Measurements from ENCODE around the gene DACT3. TPM values are rescaled to one million over a fixed set of nuclear protein-coding genes. Genes with fewer than 3 reads are reported as not detected.
A peak's percentile ranks its signal among the peaks of the same experiment; 100 is the strongest.

Gene DACT3
- total and polyA plus RNA-seq, 2 of the 13 experiments (the other 11 are each of a cell fraction or from before 2014, with no cell fraction given), result 0.04 TPM; not detected in 1

DNA sequence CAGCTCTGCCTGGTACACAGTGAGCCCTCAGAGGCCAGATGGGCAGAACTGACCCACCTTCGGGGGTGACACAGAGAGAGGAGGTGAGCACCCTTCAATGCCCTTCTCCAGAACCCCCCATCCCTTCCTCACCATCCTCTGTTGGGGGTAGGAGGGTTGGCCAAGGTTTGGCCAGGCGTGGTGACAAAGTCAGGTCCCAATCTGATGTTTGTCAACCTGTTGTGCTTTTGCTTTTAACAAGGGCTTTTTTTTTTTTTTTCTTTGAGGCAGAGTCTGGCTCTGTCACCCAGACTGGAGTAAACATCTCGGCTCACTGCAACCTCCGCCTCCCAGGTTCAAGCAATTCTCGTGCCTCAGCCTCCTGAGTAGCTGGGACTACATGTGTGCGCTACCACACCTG, 43.4 kb downstream of the DACT3 start (continued):
- TF ChIP-seq SOX6 (IDR thresholded peaks at IDR 0.05) (no peak), SOX6 (CRISPR knock-in tag; IDR thresholded peaks at IDR 0.05) (no peak), JUNB (CRISPR knock-in tag; IDR thresholded peaks at IDR 0.05; ENCODE audit: borderline replicate concordance) (no peak), KMT2A (CRISPR knock-in tag; IDR thresholded peaks at IDR 0.05) (no peak)

GRCh38 chr19:46616631-46617322, 44.2 kb downstream of the DACT3 start:
- in situ Hi-C loops (cut with HindIII; ENCODE audit: extremely low pct_ligation_motif_present, low pct_unique_long_range_greater_than_20kb) (loop anchor here (10.0 kb wide), 1 partner anchor 48 kb away; the partner anchor contains the start of gene DACT3), intact Hi-C loops (cut with micrococcal nuclease; ENCODE audit: unreplicated experiment) (no loop called here)
- 24% methylated on average over 14 of the region's 17 CpGs for WGBS (ENCODE audit: low lambda C conversion rate)
- ATAC-seq, result peak; percentile 88
- no TSS peak for BruUV-seq (replicated peaks)
- Histone ChIP-seq H3K4me1 (ENCODE audit: insufficient read depth, low read length) (peaks cover 29% of the 10 kb centered on the region), H3K4me2 (ENCODE audit: low read depth, low read length) (0 out of 2 replicates have a peak overlapping the region, but pooled peaks have one; percentile 28), H3K36me3 (replicated peaks in 1 of 2; ENCODE audit: control insufficient read depth in 1 of 2, insufficient read depth in 2 of 2, low read length in 2 of 2) (no peaks in the 10 kb centered on the region), H3K27ac (ENCODE audit: extremely low read length, insufficient read depth, low read length) (no peak overlapping the region), H3K79me2 (ENCODE audit: insufficient read depth, low read length) (no peaks in the 10 kb centered on the region), H3K9ac (ENCODE audit: insufficient read depth, low read depth, low read length) (no peak overlapping the region), H4K20me1 (ENCODE audit: insufficient read depth, low read length) (no peaks in the 10 kb centered on the region), H3K9me3 (ENCODE audit: low read length) (no peaks in the 10 kb centered on the region), H3K27me3 (ENCODE audit: control insufficient read depth in 1 of 2, insufficient read depth in 2 of 2, low read length in 2 of 2) (peaks cover 0 to 36% of the 10 kb centered on the region in 2 experiments; a peak in 3 of 5 replicates), H3K4me3 (replicated peaks in 1 of 3; ENCODE audit: insufficient read depth in 1 of 3, low read depth in 2 of 3, low read length in 3 of 3) (no peak overlapping the region), H2AFZ (ENCODE audit: low read length) (no peak overlapping the region)
- ChIA-PET CTCF (ENCODE audit: low intra/inter-chr PET ratio, low total read pairs) (interaction anchor here (1.9 to 2.8 kb wide), 2 partner anchors 9 to 45 kb away, joined by 5 to 29 read pairs; partner anchors contain the start of genes DACT3 and PTGIR), POLR2A (interaction anchor here (1.4 to 1.5 kb wide), 2 partner anchors 14 to 44 kb away, joined by 8 to 12 read pairs; partner anchors contain the start of gene DACT3)
- no peak for FAIRE-seq
- DNase-seq (ENCODE audit: low spot score), result peak; percentile 50
- TF ChIP-seq WIZ (CRISPR knock-in tag; IDR thresholded peaks at IDR 0.05) (no peak), ZNF446 (CRISPR knock-in tag; IDR thresholded peaks at IDR 0.05) (no peak), ZNF530 (CRISPR knock-in tag; IDR thresholded peaks at IDR 0.05; ENCODE audit: low read depth) (no peak), ZNF709 (CRISPR knock-in tag; IDR thresholded peaks at IDR 0.05) (no peak), HES4 (CRISPR knock-in tag; IDR thresholded peaks at IDR 0.05; ENCODE audit: borderline replicate concordance) (no peak), HOXA5 (CRISPR knock-in tag; IDR thresholded peaks at IDR 0.05) (0 out of 2 replicates have a peak, but pooled peaks have one; percentile 30), SALL1 (CRISPR knock-in tag; IDR thresholded peaks at IDR 0.05) (0 out of 2 replicates have a peak, but pooled peaks have one; percentile 17), FOXA1 (IDR thresholded peaks at IDR 0.05) (no peak), FOXA1 (CRISPR knock-in tag; IDR thresholded peaks at IDR 0.05) (no peak), ZNF639 (CRISPR knock-in tag; conservative IDR thresholded peaks at IDR 0.05) (no peak), KDM2A (CRISPR knock-in tag; IDR thresholded peaks at IDR 0.05; ENCODE audit: borderline replicate concordance, low read depth) (peak; percentile 25; the same call in 1 of the 2 replicates), ZNF563 (CRISPR knock-in tag; IDR thresholded peaks at IDR 0.05) (peak; percentile 21; the same call in 1 of the 2 replicates), XRCC5 (optimal IDR thresholded peaks at IDR 0.05; ENCODE audit: low read length) (peak; percentile 79), NFE2L2 (IDR thresholded peaks at IDR 0.05; ENCODE audit: low read length) (no peak), ZNF883 (CRISPR knock-in tag; IDR thresholded peaks at IDR 0.05; ENCODE audit: not compliant biosample characterization) (peak; percentile 36), HNRNPLL (IDR thresholded peaks at IDR 0.05; ENCODE audit: low read depth, low read length, poor library complexity, severe bottlenecking) (peak; percentile 20)
- TF ChIP-seq, protein P1, sequence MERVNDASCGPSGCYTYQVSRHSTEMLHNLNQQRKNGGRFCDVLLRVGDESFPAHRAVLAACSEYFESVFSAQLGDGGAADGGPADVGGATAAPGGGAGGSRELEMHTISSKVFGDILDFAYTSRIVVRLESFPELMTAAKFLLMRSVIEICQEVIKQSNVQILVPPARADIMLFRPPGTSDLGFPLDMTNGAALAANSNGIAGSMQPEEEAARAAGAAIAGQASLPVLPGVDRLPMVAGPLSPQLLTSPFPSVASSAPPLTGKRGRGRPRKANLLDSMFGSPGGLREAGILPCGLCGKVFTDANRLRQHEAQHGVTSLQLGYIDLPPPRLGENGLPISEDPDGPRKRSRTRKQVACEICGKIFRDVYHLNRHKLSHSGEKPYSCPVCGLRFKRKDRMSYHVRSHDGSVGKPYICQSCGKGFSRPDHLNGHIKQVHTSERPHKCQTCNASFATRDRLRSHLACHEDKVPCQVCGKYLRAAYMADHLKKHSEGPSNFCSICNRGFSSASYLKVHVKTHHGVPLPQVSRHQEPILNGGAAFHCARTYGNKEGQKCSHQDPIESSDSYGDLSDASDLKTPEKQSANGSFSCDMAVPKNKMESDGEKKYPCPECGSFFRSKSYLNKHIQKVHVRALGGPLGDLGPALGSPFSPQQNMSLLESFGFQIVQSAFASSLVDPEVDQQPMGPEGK (CRISPR knock-in tag; IDR thresholded peaks at IDR 0.05), result peak; percentile 33; the same call in 1 of the 2 replicates

All from HepG2 (cell line).